HEK293 (cell line): ENCODE results near the gene LRRC34.

ENCODE experiments used
- GFI1B ChIP-seq: fragments of 450-650 bp; formaldehyde crosslinking; IDR thresholded peaks from 2 replicates; pipeline ENCODE4 v1.5.1; 2016; ENCODE audit warnings: missing biosample characterization, missing genetic modification characterization
- KLF16 ChIP-seq: fragments of 450-650 bp; formaldehyde crosslinking; IDR thresholded peaks from 2 replicates; pipeline ENCODE4 v1.5.1; 2017; ENCODE audit warnings: missing biosample characterization, missing genetic modification characterization
- KLF9 ChIP-seq: fragments of 450-650 bp; formaldehyde crosslinking; IDR thresholded peaks from 2 replicates; pipeline ENCODE4 v1.5.1; 2016; ENCODE audit warnings: missing biosample characterization, missing genetic modification characterization, low read depth
- OSR2 ChIP-seq: fragments of 450-650 bp; formaldehyde crosslinking; IDR thresholded peaks from 2 replicates; pipeline ENCODE4 v1.5.1; 2016; ENCODE audit warnings: missing biosample characterization, missing genetic modification characterization
- PBX3 ChIP-seq: sonication (generic); formaldehyde crosslinking; IDR thresholded peaks from 2 replicates; pipeline ENCODE4 v1.8.1; 2022; ENCODE audit warnings: mild to moderate bottlenecking, moderate library complexity, missing genetic modification reagents
- PRDM2 ChIP-seq: fragments of 450-650 bp; formaldehyde crosslinking; IDR thresholded peaks from 2 replicates; pipeline ENCODE4 v1.5.1; 2016; ENCODE audit warnings: missing biosample characterization, missing genetic modification characterization, borderline replicate concordance
- SP3 ChIP-seq: fragments of 450-650 bp; formaldehyde crosslinking; IDR thresholded peaks from 2 replicates; pipeline ENCODE4 v1.5.1; 2016; ENCODE audit warnings: missing biosample characterization, missing genetic modification characterization
- ZBTB1 ChIP-seq: fragments of 450-650 bp; formaldehyde crosslinking; IDR thresholded peaks from 2 replicates; pipeline ENCODE4 v1.5.1; 2016; ENCODE audit warnings: missing biosample characterization, missing genetic modification characterization
- ZBTB48 ChIP-seq: fragments of 450-650 bp; formaldehyde crosslinking; IDR thresholded peaks from 2 replicates; pipeline ENCODE4 v1.5.1; 2016; ENCODE audit warnings: missing biosample characterization, missing genetic modification characterization
- ZFP3 ChIP-seq: fragments of 450-650 bp; formaldehyde crosslinking; IDR thresholded peaks from 2 replicates; pipeline ENCODE4 v1.5.1; 2016; ENCODE audit warnings: low read depth, missing biosample characterization, missing genetic modification characterization
- ZNF10 ChIP-seq: fragments of 450-650 bp; formaldehyde crosslinking; IDR thresholded peaks from 2 replicates; pipeline ENCODE4 v1.5.1; 2017; ENCODE audit warnings: missing biosample characterization, missing genetic modification characterization
- ZNF121 ChIP-seq: fragments of 450-650 bp; formaldehyde crosslinking; IDR thresholded peaks from 2 replicates; pipeline ENCODE4 v1.5.1; 2016; ENCODE audit warnings: missing biosample characterization, missing genetic modification characterization
- ZNF488 ChIP-seq: fragments of 450-650 bp; formaldehyde crosslinking; IDR thresholded peaks from 2 replicates; pipeline ENCODE4 v1.5.1; 2016; ENCODE audit warnings: missing biosample characterization, missing genetic modification characterization
- ZNF521 ChIP-seq: fragments of 450-650 bp; formaldehyde crosslinking; IDR thresholded peaks from 2 replicates; pipeline ENCODE4 v1.5.1; 2017; ENCODE audit warnings: missing biosample characterization, mild to moderate bottlenecking, missing genetic modification characterization
- ZNF658 ChIP-seq: fragments of 450-650 bp; formaldehyde crosslinking; IDR thresholded peaks from 2 replicates; pipeline ENCODE4; 2016; ENCODE audit warnings: missing biosample characterization, missing genetic modification characterization
- ZNF670 ChIP-seq: fragments of 450-650 bp; formaldehyde crosslinking; IDR thresholded peaks from 2 replicates; pipeline ENCODE4 v1.5.1; 2016; ENCODE audit warnings: missing biosample characterization, missing genetic modification characterization, low read depth
- ZNF768 ChIP-seq: fragments of 450-650 bp; formaldehyde crosslinking; IDR thresholded peaks from 2 replicates; pipeline ENCODE4 v1.5.1; 2018; ENCODE audit warnings: missing biosample characterization, mild to moderate bottlenecking, missing genetic modification characterization
- ZNF843 ChIP-seq: fragments of 450-650 bp; formaldehyde crosslinking; IDR thresholded peaks from 2 replicates; pipeline ENCODE4 v1.5.1; 2016; ENCODE audit warnings: missing biosample characterization, missing genetic modification characterization
- TF ChIP-seq, protein P1 (sequence below): fragments of 450-650 bp; IDR thresholded peaks from 2 replicates; pipeline ENCODE4 v1.5.1; 2018; ENCODE audit warnings: missing biosample characterization, missing genetic modification characterization

The LRRC34 gene

DNA sequence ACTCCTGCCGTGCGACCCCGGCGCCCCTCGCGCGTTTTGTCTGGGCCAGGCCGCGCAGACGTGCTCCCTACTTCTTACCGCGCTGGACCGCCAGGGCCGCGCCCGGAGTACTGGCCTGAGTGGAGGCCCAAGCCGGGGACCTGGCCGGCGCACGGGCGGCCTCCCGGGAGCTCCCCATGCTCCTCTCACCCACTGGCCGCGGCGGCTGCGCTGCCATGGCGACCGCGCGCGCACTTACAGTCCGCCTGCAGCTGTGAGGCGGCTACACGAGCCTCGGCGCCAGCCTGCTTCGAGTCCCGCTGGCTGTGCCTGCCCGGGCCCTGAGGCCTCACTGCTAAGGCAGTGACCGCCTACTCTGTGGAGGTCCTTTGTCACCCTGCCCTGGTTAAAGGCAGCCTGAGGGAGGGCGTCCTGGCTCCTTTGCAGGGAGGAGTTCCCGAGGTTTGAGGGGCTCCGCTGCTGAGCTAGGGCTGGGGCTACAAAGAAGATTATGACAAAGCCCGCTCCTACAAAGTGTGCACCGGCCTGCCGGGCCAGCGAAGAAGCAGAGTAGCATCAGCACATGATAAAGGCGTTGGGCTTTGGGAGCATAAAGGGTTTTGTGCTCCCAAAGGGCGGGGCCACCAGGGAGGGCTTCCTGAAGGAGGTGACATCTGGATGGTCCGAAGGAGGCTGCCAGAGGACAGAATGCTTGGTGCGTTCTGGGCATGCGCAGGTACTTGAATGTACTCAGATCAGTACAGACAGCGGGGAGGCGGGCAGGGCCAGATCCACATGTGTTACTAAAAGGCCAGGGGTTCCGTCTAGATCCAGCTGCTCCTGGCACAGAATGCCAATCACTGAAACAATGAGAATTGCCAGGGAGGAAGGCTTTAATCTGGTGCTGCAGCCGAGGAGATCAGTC, at the start of gene LRRC34, which contains the start of gene LRRIQ4 (continued):
- no peak for TF ChIP-seq PRDM2 (tag by site-specific recombination)
- TF ChIP-seq KLF9 (tag by site-specific recombination): no peak
- TF ChIP-seq, protein P1, sequence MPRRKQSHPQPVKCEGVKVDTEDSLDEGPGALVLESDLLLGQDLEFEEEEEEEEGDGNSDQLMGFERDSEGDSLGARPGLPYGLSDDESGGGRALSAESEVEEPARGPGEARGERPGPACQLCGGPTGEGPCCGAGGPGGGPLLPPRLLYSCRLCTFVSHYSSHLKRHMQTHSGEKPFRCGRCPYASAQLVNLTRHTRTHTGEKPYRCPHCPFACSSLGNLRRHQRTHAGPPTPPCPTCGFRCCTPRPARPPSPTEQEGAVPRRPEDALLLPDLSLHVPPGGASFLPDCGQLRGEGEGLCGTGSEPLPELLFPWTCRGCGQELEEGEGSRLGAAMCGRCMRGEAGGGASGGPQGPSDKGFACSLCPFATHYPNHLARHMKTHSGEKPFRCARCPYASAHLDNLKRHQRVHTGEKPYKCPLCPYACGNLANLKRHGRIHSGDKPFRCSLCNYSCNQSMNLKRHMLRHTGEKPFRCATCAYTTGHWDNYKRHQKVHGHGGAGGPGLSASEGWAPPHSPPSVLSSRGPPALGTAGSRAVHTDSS: no peak
- TF ChIP-seq SP3: peak; percentile 54; the same call in 1 of the 2 replicates
- no peak for TF ChIP-seq ZNF768 (tag by site-specific recombination)
- TF ChIP-seq ZNF10: 0 out of 2 replicates have a peak, but pooled peaks have one; percentile 24
- 0 out of 2 replicates have a peak, but pooled peaks have one; percentile 23 for TF ChIP-seq ZBTB48 (tag by site-specific recombination)
- TF ChIP-seq ZNF488 (tag by site-specific recombination): no peak
- no peak for TF ChIP-seq ZNF121 (tag by site-specific recombination)
- no peak for TF ChIP-seq ZFP3 (tag by site-specific recombination)
- no peak for TF ChIP-seq ZNF521
- no peak for TF ChIP-seq ZNF670 (tag by site-specific recombination)
- no peak for TF ChIP-seq OSR2
- TF ChIP-seq GFI1B: no peak
- TF ChIP-seq ZNF843 (tag by site-specific recombination): no peak
- no peak for TF ChIP-seq ZBTB1
- TF ChIP-seq PBX3: no peak
- TF ChIP-seq KLF16 (tag by site-specific recombination): 0 out of 2 replicates have a peak, but pooled peaks have one; percentile 6
- TF ChIP-seq ZNF658 (tag by site-specific recombination): no peak
